ENCODE measurements around the gene TUBGCP6. TPM values are rescaled to one million over a fixed set of nuclear protein-coding genes. Genes with fewer than 3 reads are reported as not detected.

TUBGCP6 gene
- total and polyA plus RNA-seq, 2 experiments from 2014 or later = 26.2 to 31.5 TPM

DNA sequence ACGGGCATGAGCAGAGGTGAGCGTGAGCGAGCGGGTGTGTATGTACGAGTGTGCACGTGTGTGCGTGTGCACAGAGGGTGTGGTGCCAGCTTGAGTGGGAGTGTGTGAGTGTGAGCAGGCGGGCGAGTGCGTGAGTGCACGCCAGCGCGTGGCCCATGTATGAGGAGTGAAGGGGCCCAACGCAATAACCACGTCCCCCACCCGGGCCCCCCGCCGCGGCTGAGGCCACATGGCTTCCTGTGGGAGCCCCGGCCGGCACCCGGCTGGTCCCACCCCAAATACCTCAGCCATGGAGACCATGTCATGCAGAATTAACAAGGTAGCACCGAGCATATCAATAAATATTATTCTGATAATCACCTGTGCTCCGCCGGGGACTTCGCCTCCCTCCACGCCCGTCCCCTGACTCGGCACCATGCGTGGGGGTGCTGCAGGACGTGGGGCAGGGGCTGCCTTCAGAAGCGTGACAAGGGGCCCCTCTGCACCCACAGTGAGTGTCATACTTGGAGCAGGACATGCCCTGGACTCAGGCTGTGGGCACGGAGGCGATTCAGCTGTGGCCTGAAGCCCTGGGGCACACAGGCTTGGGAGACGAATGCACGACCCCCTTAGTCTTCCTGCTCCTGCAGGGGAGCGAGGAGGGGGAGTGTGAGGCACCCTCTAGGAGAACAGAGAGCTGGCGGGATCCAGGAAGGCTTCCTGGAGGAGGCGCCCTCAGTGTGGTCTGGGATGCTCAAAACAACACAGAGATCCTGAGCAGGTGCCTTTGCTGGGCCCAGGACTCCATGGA, 64.7 kb downstream of the TUBGCP6 start:
- Histone ChIP-seq H3K4me1 (ENCODE audit: insufficient read depth) (peaks cover 10% of the 10 kb centered on the region), H3K27ac (no peak overlapping the region), H2AFZ (no peak overlapping the region), H3K36me3 (replicated peaks; ENCODE audit: insufficient read depth, low read depth) (no peaks in the 10 kb centered on the region), H3K4me2 (no peak overlapping the region), H3K9me2 (replicated peaks; ENCODE audit: insufficient read depth) (no peaks in the 10 kb centered on the region), H4K20me1 (ENCODE audit: insufficient read depth, poor library complexity, severe bottlenecking) (no peaks in the 10 kb centered on the region), H3K79me2 (no peaks in the 10 kb centered on the region), H3K4me3 (no peak overlapping the region), H3K27me3 (no peaks in the 10 kb centered on the region), H3K9me3 (ENCODE audit: low read depth) (no peaks in the 10 kb centered on the region)
- 92% methylated on average over 39 of the region's 39 CpGs for WGBS (ENCODE audit: low lambda C conversion rate, missing lambda C conversion rate)
- no peak for TF ChIP-seq EZH2 (IDR thresholded peaks at IDR 0.05; ENCODE audit: borderline replicate concordance)
- TF ChIP-seq, protein P1, sequence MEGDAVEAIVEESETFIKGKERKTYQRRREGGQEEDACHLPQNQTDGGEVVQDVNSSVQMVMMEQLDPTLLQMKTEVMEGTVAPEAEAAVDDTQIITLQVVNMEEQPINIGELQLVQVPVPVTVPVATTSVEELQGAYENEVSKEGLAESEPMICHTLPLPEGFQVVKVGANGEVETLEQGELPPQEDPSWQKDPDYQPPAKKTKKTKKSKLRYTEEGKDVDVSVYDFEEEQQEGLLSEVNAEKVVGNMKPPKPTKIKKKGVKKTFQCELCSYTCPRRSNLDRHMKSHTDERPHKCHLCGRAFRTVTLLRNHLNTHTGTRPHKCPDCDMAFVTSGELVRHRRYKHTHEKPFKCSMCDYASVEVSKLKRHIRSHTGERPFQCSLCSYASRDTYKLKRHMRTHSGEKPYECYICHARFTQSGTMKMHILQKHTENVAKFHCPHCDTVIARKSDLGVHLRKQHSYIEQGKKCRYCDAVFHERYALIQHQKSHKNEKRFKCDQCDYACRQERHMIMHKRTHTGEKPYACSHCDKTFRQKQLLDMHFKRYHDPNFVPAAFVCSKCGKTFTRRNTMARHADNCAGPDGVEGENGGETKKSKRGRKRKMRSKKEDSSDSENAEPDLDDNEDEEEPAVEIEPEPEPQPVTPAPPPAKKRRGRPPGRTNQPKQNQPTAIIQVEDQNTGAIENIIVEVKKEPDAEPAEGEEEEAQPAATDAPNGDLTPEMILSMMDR (IDR thresholded peaks at IDR 0.05; ENCODE audit: poor library complexity) = no peak
- TF ChIP-seq EZH2phosphoT487 (IDR thresholded peaks at IDR 0.05; ENCODE audit: low read depth, severe bottlenecking, unreplicated experiment) = no peak
- no peak for DNase-seq (ENCODE audit: low spot score)

DNA sequence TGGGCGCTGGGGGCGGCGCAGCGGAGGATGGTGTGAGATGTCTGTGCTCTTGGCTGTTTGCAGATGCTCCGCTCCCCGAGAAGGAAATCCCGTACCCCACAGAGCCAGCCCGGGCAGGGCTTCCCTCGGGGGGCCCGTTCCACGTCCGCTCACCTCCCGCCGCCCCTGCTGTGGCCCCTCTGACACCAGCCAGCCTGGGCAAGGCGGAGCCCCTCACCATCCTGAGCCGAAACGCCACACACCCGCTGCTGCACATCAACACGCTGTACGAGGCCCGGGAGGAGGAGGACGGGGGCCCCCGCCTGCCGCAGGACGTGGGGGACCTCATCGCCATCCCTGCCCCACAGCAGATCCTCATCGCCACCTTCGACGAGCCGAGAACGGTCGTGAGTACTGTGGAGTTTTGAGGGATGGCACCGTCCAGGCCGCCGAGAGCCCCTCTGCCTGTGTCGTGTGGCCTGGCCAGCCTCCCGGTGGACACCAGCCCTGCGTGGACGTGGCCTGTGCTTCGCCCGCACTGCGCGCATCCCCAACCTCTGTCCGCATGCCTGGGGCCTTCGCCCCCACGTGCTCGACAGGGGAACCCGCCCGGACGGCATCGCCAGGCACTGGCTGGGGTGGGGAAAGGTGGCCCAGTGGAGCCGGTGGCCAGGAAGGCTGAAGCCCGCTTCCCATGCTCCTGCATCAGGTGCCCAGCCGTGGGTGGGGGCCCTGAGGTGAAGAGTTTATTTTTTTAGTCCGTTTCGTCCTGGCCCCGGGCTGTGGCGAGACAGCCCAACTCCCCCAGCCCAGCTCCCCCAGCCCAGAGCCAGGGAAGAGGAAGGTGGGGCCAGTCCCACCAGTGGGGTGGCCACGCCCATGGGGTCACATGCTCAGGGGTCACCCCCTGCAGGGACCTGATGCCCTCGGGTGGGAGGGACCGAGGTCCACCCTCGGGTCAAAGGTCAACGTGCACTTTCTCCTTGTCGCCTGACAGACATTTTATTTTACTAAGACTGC, 65.7 kb downstream of the TUBGCP6 start:
- no peak for DNase-seq (ENCODE audit: low spot score)
- no peaks in the 10 kb centered on the region for H3K36me3 ChIP-seq (replicated peaks; ENCODE audit: insufficient read depth, low read depth)
- peaks cover 3% of the 10 kb centered on the region for H3K4me1 ChIP-seq (ENCODE audit: insufficient read depth)
- no peaks in the 10 kb centered on the region for H3K9me3 ChIP-seq (ENCODE audit: low read depth)
- no peak overlapping the region for H3K4me2 ChIP-seq
- H2AFZ ChIP-seq = no peak overlapping the region
- H3K79me2 ChIP-seq = no peaks in the 10 kb centered on the region
- WGBS (ENCODE audit: low lambda C conversion rate, missing lambda C conversion rate) = 93% methylated on average over 54 of the region's 64 CpGs
- no peaks in the 10 kb centered on the region for H3K9me2 ChIP-seq (replicated peaks; ENCODE audit: insufficient read depth)
- no peak overlapping the region for H3K4me3 ChIP-seq
- no peaks in the 10 kb centered on the region for H3K27me3 ChIP-seq
- TF ChIP-seq EZH2 (IDR thresholded peaks at IDR 0.05; ENCODE audit: borderline replicate concordance) (no peak), EZH2phosphoT487 (IDR thresholded peaks at IDR 0.05; ENCODE audit: low read depth, severe bottlenecking, unreplicated experiment) (no peak)
- TF ChIP-seq, protein P1 (IDR thresholded peaks at IDR 0.05; ENCODE audit: poor library complexity) = no peak
- no peak overlapping the region for H3K27ac ChIP-seq
- no peaks in the 10 kb centered on the region for H4K20me1 ChIP-seq (ENCODE audit: insufficient read depth, poor library complexity, severe bottlenecking)

DNA sequence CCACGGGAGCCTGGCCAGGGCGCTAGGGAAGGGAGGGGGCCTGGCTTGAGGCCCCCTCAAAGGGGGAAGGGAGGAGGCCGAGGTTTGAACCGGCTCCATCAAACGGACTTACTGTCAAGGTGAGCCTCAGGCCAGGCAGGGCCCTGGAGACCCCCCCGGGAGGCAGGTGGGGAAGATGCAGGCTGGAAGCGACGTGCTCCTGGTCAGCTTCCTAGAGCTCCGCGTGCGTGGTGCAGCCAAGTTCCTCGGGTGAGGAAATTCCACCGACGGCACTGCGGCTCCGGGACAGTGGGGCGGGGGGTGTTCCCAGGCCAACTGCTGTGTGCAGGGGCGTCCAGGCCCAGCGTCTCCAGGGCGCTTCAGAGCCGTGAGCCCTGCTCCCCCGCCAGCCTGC, 66.4 kb downstream of the TUBGCP6 start:
- H3K27ac ChIP-seq = no peak overlapping the region
- WGBS (ENCODE audit: low lambda C conversion rate, missing lambda C conversion rate) = 88% methylated on average over 19 of the region's 22 CpGs
- no peaks in the 10 kb centered on the region for H4K20me1 ChIP-seq (ENCODE audit: insufficient read depth, poor library complexity, severe bottlenecking)
- no peaks in the 10 kb centered on the region for H3K9me2 ChIP-seq (replicated peaks; ENCODE audit: insufficient read depth)
- no peaks in the 10 kb centered on the region for H3K27me3 ChIP-seq
- H3K9me3 ChIP-seq (ENCODE audit: low read depth) = no peaks in the 10 kb centered on the region
- H2AFZ ChIP-seq = no peak overlapping the region
- H3K4me3 ChIP-seq = no peak overlapping the region
- no peak for DNase-seq (ENCODE audit: low spot score)
- H3K36me3 ChIP-seq (replicated peaks; ENCODE audit: insufficient read depth, low read depth) = no peaks in the 10 kb centered on the region
- no peak overlapping the region for H3K4me2 ChIP-seq
- no peaks in the 10 kb centered on the region for H3K79me2 ChIP-seq
- TF ChIP-seq EZH2 (IDR thresholded peaks at IDR 0.05; ENCODE audit: borderline replicate concordance) (no peak), EZH2phosphoT487 (IDR thresholded peaks at IDR 0.05; ENCODE audit: low read depth, severe bottlenecking, unreplicated experiment) (no peak)
- TF ChIP-seq, protein P1 (IDR thresholded peaks at IDR 0.05; ENCODE audit: poor library complexity) = no peak
- no peaks in the 10 kb centered on the region for H3K4me1 ChIP-seq (ENCODE audit: insufficient read depth)

Measured in hepatocyte (in vitro differentiated cells).